NCI-H1105 treated with DMSO at 0.1 percent for 48 hours (cell line): ENCODE results near the gene RNF103.

Experiments used
- DNase-seq: peaks from one replicate; lab custom pipeline; 2025; lab: John Stamatoyannopoulos, UW

The RNF103 gene

DNA sequence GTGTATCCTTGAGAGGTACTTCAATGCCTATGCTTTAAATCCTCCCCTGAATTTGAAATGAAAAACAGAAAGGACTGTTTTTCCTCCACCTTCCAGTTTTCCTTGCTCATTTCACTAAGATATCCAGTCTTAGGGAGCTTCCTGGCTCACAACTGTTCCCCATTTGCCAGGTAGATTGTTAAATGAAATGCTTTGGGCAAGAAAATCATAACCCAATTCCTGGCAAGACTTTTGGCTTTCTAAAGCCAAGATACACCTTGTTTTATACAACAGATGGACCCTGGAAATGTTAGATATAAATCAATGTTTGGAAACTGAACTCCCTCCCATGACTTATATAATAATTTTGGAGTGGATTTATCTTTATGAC lies 56.9 kb downstream of the RNF103 start:
- DNase-seq, result no peak

DNA sequence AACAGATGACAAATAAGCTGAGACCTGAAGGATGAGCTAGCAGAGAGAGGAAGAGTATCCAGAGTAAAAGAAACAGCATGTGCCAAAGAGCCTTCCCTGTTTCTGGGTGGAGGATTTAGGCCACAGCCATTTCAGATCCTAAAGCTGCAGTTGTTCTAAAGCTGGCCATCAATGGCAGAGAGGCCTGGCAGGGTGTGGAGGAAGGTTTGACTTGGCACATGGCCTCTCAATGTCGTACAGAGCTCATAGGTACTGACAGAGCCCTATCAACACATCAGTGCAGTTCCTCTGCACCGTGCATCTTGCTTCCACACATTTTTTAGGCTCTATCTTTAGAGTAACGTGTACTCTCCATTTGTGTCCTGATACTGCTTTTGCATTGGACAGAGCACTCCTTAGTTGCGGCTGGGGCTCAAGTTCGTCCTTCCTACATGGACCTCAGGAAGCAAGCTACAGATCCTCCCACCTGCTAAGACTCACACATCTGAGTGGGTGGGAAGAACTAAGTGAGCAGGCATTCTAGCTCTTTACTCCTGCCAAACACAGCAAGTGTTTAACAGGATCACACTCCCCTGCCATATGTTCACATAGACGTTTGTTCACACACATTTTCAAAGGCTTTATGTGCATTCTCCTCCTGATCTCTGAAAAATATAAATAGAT lies 57.4 kb downstream of the RNF103 start:
- no peak for DNase-seq

DNA sequence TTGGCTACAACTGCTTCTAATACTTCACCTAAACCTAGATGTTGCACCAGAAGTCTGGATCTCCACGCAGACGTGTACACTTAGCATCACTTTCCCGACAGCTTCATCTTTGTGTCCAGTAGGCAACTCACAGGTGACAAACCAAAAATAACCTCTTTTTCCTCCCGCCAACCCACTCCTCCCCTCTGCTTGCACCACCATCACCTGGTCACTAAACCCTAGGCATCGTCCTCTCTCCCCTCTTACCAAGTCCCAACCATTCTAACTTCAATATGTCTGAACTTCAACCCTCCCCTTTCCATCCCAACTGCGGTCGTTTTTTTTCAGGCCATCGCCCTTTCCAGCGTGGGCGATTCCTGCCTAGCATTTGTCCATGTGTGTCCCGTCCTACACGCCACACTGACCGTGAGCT lies 60.0 kb downstream of the RNF103 start:
- DNase-seq, result no peak

DNA sequence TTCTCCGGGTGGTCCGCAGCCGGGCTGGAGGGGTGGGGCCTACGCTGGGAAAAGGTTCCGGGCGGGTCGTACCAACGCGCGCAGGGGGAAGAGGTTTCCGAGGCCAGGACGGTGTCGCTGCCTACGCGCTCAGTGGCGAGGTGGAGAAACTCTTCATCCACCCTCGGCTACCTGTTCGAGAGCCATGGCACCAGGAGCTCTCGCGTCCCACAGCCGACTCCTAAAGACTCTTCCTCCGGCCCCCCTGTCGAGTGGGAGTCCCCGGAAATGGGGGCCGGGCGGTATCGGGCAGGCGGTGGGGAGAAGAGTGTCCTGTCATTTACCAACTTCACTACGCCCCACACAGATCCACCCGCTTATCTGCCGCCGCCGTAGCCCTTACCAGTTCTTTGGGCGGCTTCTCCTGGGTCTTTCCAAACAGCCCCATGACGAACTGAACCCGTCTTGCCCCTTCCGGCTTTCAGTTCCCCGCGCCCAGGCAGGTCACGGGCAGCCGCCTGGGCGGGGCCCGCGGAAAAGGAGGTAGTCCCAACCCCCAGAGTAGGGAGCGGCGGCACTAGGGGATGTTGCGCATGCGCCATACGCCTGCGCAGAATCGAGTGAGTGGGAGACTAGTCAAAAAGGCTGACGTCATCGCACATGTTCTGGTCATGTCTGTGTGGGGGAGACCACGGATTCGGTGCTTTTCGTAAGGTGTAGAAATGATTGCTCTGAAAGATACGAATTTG lies 60.6 kb downstream of the RNF103 start, which contains the start of gene CHMP3:
Gene CHMP3 (minus strand): TSS at position 522 of the 728 bp plus-strand sequence. CDS start 95 bp downstream, at position 427.
- DNase-seq, result peak; percentile 92

DNA sequence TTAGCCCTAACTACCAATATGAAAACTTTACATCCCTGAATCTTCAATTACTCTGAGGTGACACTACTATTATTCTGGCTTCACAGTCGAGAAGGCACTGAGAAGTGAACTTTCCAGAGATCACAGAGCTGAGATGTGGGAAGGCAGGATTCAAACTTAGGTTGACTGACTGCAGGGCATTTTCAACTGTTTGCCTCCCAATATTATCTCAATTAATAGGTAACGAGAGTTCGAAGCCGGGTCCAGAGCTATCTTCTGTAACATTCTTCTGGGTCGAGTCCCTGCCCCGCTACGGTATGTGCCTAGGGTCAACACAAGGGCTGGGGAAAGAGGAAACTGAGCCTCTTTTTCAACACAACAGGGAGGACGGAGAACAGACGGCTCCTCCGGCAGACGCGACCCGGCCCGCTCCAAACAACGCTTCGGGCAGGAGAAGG lies 61.2 kb downstream of the RNF103 start:
- no peak for DNase-seq

DNA sequence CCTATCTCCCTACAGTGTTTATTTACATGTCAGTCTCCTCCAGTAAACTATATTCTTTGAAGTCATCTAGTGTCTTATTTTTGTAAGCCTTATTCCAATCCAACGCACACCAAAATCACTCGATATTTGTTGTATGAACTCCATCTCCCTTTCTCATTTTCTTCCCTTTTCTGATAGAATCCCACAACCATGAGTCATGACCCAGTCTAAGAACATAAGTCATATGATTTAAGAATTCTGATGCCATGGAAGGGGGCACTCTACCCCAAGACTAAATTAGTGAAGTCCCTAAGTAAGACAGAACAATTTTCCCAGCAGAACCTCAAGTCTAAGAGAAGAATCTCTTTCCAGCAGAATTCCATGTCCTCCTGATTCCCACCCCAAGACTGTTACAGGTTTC lies 65.8 kb downstream of the RNF103 start:
- no peak for DNase-seq

DNA sequence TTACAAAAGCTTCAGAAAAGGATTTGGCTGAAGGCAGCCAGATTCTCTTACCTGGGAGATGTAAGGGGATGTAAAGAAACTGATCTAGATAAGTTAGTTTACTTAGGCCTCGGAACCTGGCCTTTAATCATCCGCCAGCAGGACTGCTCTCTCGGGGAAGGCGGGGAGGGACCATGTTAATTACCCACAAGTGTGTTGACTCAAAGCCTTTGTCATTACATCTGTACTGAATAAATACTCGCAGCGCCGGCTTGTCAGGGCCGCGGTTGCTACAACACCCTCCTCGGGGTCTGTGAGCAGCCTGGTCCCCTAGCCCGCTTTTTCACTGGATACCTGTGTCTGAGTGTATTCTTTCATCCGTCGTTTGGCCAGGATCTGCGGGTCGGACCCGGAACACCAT lies 67.2 kb downstream of the RNF103 start:
- DNase-seq, result no peak
